Measurements from ENCODE around the gene BHLHA9.

Gene BHLHA9

GRCh38 chr17:1270210-1271029, at the start of gene BHLHA9:
TSS of gene BHLHA9 (plus strand) at chr17:1270444. CDS start at chr17:1270564, 120 bp downstream.
- Histone ChIP-seq H3K4me1 (ENCODE audit: control insufficient read depth in 5 of 5, insufficient read depth in 5 of 5, low read length in 5 of 5) (peaks cover 0 to 29% (median 22%) of the 10 kb centered on the region in 5 donors), H3K4me3 (ENCODE audit: low read depth in 1 of 5, low read length in 5 of 5) (peak within 1 kb of the TSS in 1 of 5 donors; percentile 49), H3K27me3 (ENCODE audit: control insufficient read depth in 5 of 5, insufficient read depth in 4 of 5, low read length in 5 of 5) (peaks cover 0 to 35% (median 22%) of the 10 kb centered on the region in 5 donors), H3K9ac (ENCODE audit: low read length in 5 of 5) (no peak within 1 kb of the TSS), H3K9me3 (ENCODE audit: control insufficient read depth in 5 of 5, low read length in 5 of 5) (no peaks in the 10 kb centered on the region), H3K36me3 (ENCODE audit: control insufficient read depth in 5 of 5, insufficient read depth in 5 of 5, low read length in 5 of 5) (no peaks in the 10 kb centered on the region), H3K27ac (ENCODE audit: low read depth, low read length) (no peak within 1 kb of the TSS)

GRCh38 chr17:1221209-1221608, 49.0 kb upstream of the BHLHA9 start:
- Histone ChIP-seq H3K36me3 (ENCODE audit: control insufficient read depth in 5 of 5, insufficient read depth in 5 of 5, low read length in 5 of 5) (peaks cover 0 to 1% (median 0%) of the 10 kb centered on the region in 5 donors), H3K4me3 (ENCODE audit: low read depth in 1 of 5, low read length in 5 of 5) (no peak overlapping the region), H3K4me1 (ENCODE audit: control insufficient read depth in 5 of 5, insufficient read depth in 5 of 5, low read length in 5 of 5) (peaks cover 0 to 5% (median 0%) of the 10 kb centered on the region in 5 donors), H3K9ac (ENCODE audit: low read length in 5 of 5) (no peak overlapping the region), H3K27me3 (ENCODE audit: control insufficient read depth in 5 of 5, insufficient read depth in 4 of 5, low read length in 5 of 5) (peaks cover 3 to 13% (median 5%) of the 10 kb centered on the region in 5 donors), H3K27ac (ENCODE audit: low read depth, low read length) (no peak overlapping the region), H3K9me3 (ENCODE audit: control insufficient read depth in 5 of 5, low read length in 5 of 5) (peaks cover 0 to 6% (median 0%) of the 10 kb centered on the region in 5 donors)

GRCh38 chr17:1222321-1222720, 47.9 kb upstream of the BHLHA9 start:
- peaks cover 0 to 16% (median 0%) of the 10 kb centered on the region in 5 donors for H3K4me1 ChIP-seq (ENCODE audit: control insufficient read depth in 5 of 5, insufficient read depth in 5 of 5, low read length in 5 of 5)
- no peak overlapping the region for H3K27ac ChIP-seq (ENCODE audit: low read depth, low read length)
- no peak overlapping the region for H3K9ac ChIP-seq (ENCODE audit: low read length in 5 of 5)
- peaks cover 0 to 6% (median 0%) of the 10 kb centered on the region in 5 donors for H3K36me3 ChIP-seq (ENCODE audit: control insufficient read depth in 5 of 5, insufficient read depth in 5 of 5, low read length in 5 of 5)
- peaks cover 0 to 6% (median 0%) of the 10 kb centered on the region in 5 donors for H3K9me3 ChIP-seq (ENCODE audit: control insufficient read depth in 5 of 5, low read length in 5 of 5)
- H3K4me3 ChIP-seq (ENCODE audit: low read depth in 1 of 5, low read length in 5 of 5), result no peak overlapping the region
- peaks cover 0 to 17% (median 8%) of the 10 kb centered on the region in 5 donors for H3K27me3 ChIP-seq (ENCODE audit: control insufficient read depth in 5 of 5, insufficient read depth in 4 of 5, low read length in 5 of 5)

GRCh38 chr17:1223662-1224061, 46.6 kb upstream of the BHLHA9 start:
- peaks cover 0 to 26% (median 13%) of the 10 kb centered on the region in 5 donors for H3K27me3 ChIP-seq (ENCODE audit: control insufficient read depth in 5 of 5, insufficient read depth in 4 of 5, low read length in 5 of 5)
- peaks cover 0 to 27% (median 10%) of the 10 kb centered on the region in 5 donors for H3K4me1 ChIP-seq (ENCODE audit: control insufficient read depth in 5 of 5, insufficient read depth in 5 of 5, low read length in 5 of 5)
- no peak overlapping the region for H3K27ac ChIP-seq (ENCODE audit: low read depth, low read length)
- H3K36me3 ChIP-seq (ENCODE audit: control insufficient read depth in 5 of 5, insufficient read depth in 5 of 5, low read length in 5 of 5), result peaks cover 0 to 6% (median 0%) of the 10 kb centered on the region in 5 donors
- H3K9ac ChIP-seq (ENCODE audit: low read length in 5 of 5), result no peak overlapping the region
- peaks cover 0 to 6% (median 0%) of the 10 kb centered on the region in 5 donors for H3K9me3 ChIP-seq (ENCODE audit: control insufficient read depth in 5 of 5, low read length in 5 of 5)
- H3K4me3 ChIP-seq (ENCODE audit: low read depth in 1 of 5, low read length in 5 of 5), result no peak overlapping the region

GRCh38 chr17:1224330-1224729, 45.9 kb upstream of the BHLHA9 start:
- H3K27ac ChIP-seq (ENCODE audit: low read depth, low read length), result no peak overlapping the region
- H3K9ac ChIP-seq (ENCODE audit: low read length in 5 of 5), result no peak overlapping the region
- H3K36me3 ChIP-seq (ENCODE audit: control insufficient read depth in 5 of 5, insufficient read depth in 5 of 5, low read length in 5 of 5), result peaks cover 0 to 6% (median 0%) of the 10 kb centered on the region in 5 donors
- H3K9me3 ChIP-seq (ENCODE audit: control insufficient read depth in 5 of 5, low read length in 5 of 5), result peaks cover 0 to 6% (median 0%) of the 10 kb centered on the region in 5 donors
- peaks cover 2 to 26% (median 13%) of the 10 kb centered on the region in 5 donors for H3K27me3 ChIP-seq (ENCODE audit: control insufficient read depth in 5 of 5, insufficient read depth in 4 of 5, low read length in 5 of 5)
- no peak overlapping the region for H3K4me3 ChIP-seq (ENCODE audit: low read depth in 1 of 5, low read length in 5 of 5)
- H3K4me1 ChIP-seq (ENCODE audit: control insufficient read depth in 5 of 5, insufficient read depth in 5 of 5, low read length in 5 of 5), result peaks cover 0 to 33% (median 10%) of the 10 kb centered on the region in 5 donors

- no peak overlapping the region for H3K4me3 ChIP-seq (ENCODE audit: low read depth in 1 of 5, low read length in 5 of 5)
- H3K9ac ChIP-seq (ENCODE audit: low read length in 5 of 5), result no peak overlapping the region
- H3K27me3 ChIP-seq (ENCODE audit: control insufficient read depth in 5 of 5, insufficient read depth in 4 of 5, low read length in 5 of 5), result peaks cover 6 to 29% (median 18%) of the 10 kb centered on the region in 5 donors
- no peak overlapping the region for H3K27ac ChIP-seq (ENCODE audit: low read depth, low read length)
- H3K4me1 ChIP-seq (ENCODE audit: control insufficient read depth in 5 of 5, insufficient read depth in 5 of 5, low read length in 5 of 5), result peaks cover 0 to 46% (median 17%) of the 10 kb centered on the region in 5 donors
- peaks cover 0 to 3% (median 0%) of the 10 kb centered on the region in 5 donors for H3K9me3 ChIP-seq (ENCODE audit: control insufficient read depth in 5 of 5, low read length in 5 of 5)
- H3K36me3 ChIP-seq (ENCODE audit: control insufficient read depth in 5 of 5, insufficient read depth in 5 of 5, low read length in 5 of 5), result peaks cover 0 to 6% (median 0%) of the 10 kb centered on the region in 5 donors
These were observed 43.9 kb upstream of the BHLHA9 start for GRCh38 chr17:1226308-1226707.

- no peak overlapping the region for H3K9ac ChIP-seq (ENCODE audit: low read length in 5 of 5)
- peak overlapping the region in 4 of 5 donors; percentile 48 to 71 (median 54) for H3K4me3 ChIP-seq (ENCODE audit: low read depth in 1 of 5, low read length in 5 of 5)
- peaks cover 0 to 6% (median 0%) of the 10 kb centered on the region in 5 donors for H3K36me3 ChIP-seq (ENCODE audit: control insufficient read depth in 5 of 5, insufficient read depth in 5 of 5, low read length in 5 of 5)
- peaks cover 0 to 56% (median 25%) of the 10 kb centered on the region in 5 donors for H3K4me1 ChIP-seq (ENCODE audit: control insufficient read depth in 5 of 5, insufficient read depth in 5 of 5, low read length in 5 of 5)
- peaks cover 7 to 36% (median 25%) of the 10 kb centered on the region in 5 donors for H3K27me3 ChIP-seq (ENCODE audit: control insufficient read depth in 5 of 5, insufficient read depth in 4 of 5, low read length in 5 of 5)
- H3K27ac ChIP-seq (ENCODE audit: low read depth, low read length), result peak overlapping the region; percentile 10
- H3K9me3 ChIP-seq (ENCODE audit: control insufficient read depth in 5 of 5, low read length in 5 of 5), result peaks cover 0 to 2% (median 0%) of the 10 kb centered on the region in 5 donors
These were observed 42.9 kb upstream of the BHLHA9 start for GRCh38 chr17:1227365-1227764.

- Histone ChIP-seq H3K27ac (ENCODE audit: low read depth, low read length) (peak overlapping the region; percentile 10), H3K27me3 (ENCODE audit: control insufficient read depth in 5 of 5, insufficient read depth in 4 of 5, low read length in 5 of 5) (peaks cover 10 to 41% (median 26%) of the 10 kb centered on the region in 5 donors)
These were observed 42.1 kb upstream of the BHLHA9 start for GRCh38 chr17:1227917-1228780.

GRCh38 chr17:1228781-1229348, 41.4 kb upstream of the BHLHA9 start:
- Histone ChIP-seq H3K4me1 (ENCODE audit: control insufficient read depth in 5 of 5, insufficient read depth in 5 of 5, low read length in 5 of 5) (peaks cover 0 to 57% (median 25%) of the 10 kb centered on the region in 5 donors), H3K4me3 (ENCODE audit: low read depth in 1 of 5, low read length in 5 of 5) (peak overlapping the region in 4 of 5 donors; percentile 48 to 71 (median 58)), H3K9me3 (ENCODE audit: control insufficient read depth in 5 of 5, low read length in 5 of 5) (peaks cover 0 to 2% (median 0%) of the 10 kb centered on the region in 5 donors), H3K27me3 (ENCODE audit: control insufficient read depth in 5 of 5, insufficient read depth in 4 of 5, low read length in 5 of 5) (peaks cover 10 to 41% (median 26%) of the 10 kb centered on the region in 5 donors), H3K27ac (ENCODE audit: low read depth, low read length) (no peak overlapping the region), H3K9ac (ENCODE audit: low read length in 5 of 5) (peak overlapping the region in 2 of 5 donors; percentile 20 to 37), H3K36me3 (ENCODE audit: control insufficient read depth in 5 of 5, insufficient read depth in 5 of 5, low read length in 5 of 5) (peaks cover 0 to 6% (median 0%) of the 10 kb centered on the region in 5 donors)

More at GRCh38 chr17:1227917-1228780, 42.1 kb upstream of the BHLHA9 start:
- Histone ChIP-seq H3K4me1 (ENCODE audit: control insufficient read depth in 5 of 5, insufficient read depth in 5 of 5, low read length in 5 of 5) (peaks cover 0 to 57% (median 25%) of the 10 kb centered on the region in 5 donors), H3K36me3 (ENCODE audit: control insufficient read depth in 5 of 5, insufficient read depth in 5 of 5, low read length in 5 of 5) (peaks cover 0 to 6% (median 0%) of the 10 kb centered on the region in 5 donors), H3K9ac (ENCODE audit: low read length in 5 of 5) (peak overlapping the region in 2 of 5 donors; percentile 20 to 47), H3K9me3 (ENCODE audit: control insufficient read depth in 5 of 5, low read length in 5 of 5) (peaks cover 0 to 2% (median 0%) of the 10 kb centered on the region in 5 donors), H3K4me3 (ENCODE audit: low read depth in 1 of 5, low read length in 5 of 5) (peak overlapping the region; percentile 30 to 71 (median 52))

Data from subcutaneous abdominal adipose tissue (tissue), 5 donors.